ENCODE results near the gene TMEM81. TPM values are rescaled to one million over a fixed set of nuclear protein-coding genes. Genes with fewer than 3 reads are reported as not detected.

The TMEM81 gene
- total and polyA plus RNA-seq, 10 of the 15 experiments (the other 5 are each of a cell fraction or from before 2014, with no cell fraction given): 0.62 to 2.2 (median 1.1) TPM

GRCh38 chr1:205042911-205043806 lies 41.1 kb downstream of the TMEM81 start, which contains the start of gene CNTN2:
Gene CNTN2 (plus strand): TSS chr1:205043212. CDS start chr1:205053186, 9,974 bp downstream.
- H3K79me2 ChIP-seq (ENCODE audit: control insufficient read depth, insufficient read depth, low read length): no peaks in the 10 kb centered on the region
- H3K9ac ChIP-seq (ENCODE audit: control insufficient read depth, insufficient read depth, low read length): no peak within 1 kb of the TSS
- BruUV-seq (replicated peaks): no TSS peak
- SMC1A ChIA-PET (ENCODE audit: uncharacterized antibody, unreplicated experiment): no interaction called here
- in situ Hi-C loops (cut with MboI): no loop called here
- H3K36me3 ChIP-seq (ENCODE audit: control insufficient read depth in 2 of 2, insufficient read depth in 2 of 2, low read length in 1 of 2): no peaks in the 10 kb centered on the region
- ATAC-seq (no peak), FAIRE-seq (no peak), DNase-seq (ENCODE audit: low read depth, low spot score) (no peak)
- POLR2A ChIA-PET: interaction anchor here (0.5 kb wide), 1 partner anchor 51 kb away, joined by 3 read pairs; no protein-coding TSS in a partner anchor
- no peak within 1 kb of the TSS for H3K27ac ChIP-seq (ENCODE audit: control insufficient read depth, insufficient read depth)
- peaks cover 0 to 15% of the 10 kb centered on the region in 2 experiments for H3K27me3 ChIP-seq (replicated peaks in 1 of 2; ENCODE audit: control insufficient read depth in 2 of 2, insufficient read depth in 2 of 2, low read length in 1 of 2)
- no peaks in the 10 kb centered on the region for H3K4me1 ChIP-seq (ENCODE audit: control insufficient read depth, insufficient read depth, low read length)
- no peaks in the 10 kb centered on the region for H3K9me3 ChIP-seq (replicated peaks; ENCODE audit: control insufficient read depth, insufficient read depth, low read length)
- RAD21 ChIA-PET (ENCODE audit: unreplicated experiment): no interaction called here
- no peak within 1 kb of the TSS for H2AFZ ChIP-seq (ENCODE audit: control insufficient read depth, low read depth, low read length)
- CTCF ChIA-PET: interaction anchor here (2.6 kb wide), 1 partner anchor 18 kb away, joined by 12 read pairs; no protein-coding TSS in a partner anchor
- no peak within 1 kb of the TSS for H3K4me3 ChIP-seq
- no peaks in the 10 kb centered on the region for H4K20me1 ChIP-seq (ENCODE audit: control insufficient read depth, insufficient read depth)
- H3K4me2 ChIP-seq (ENCODE audit: control insufficient read depth, insufficient read depth): no peak within 1 kb of the TSS
- intact Hi-C loops (cut with micrococcal nuclease; ENCODE audit: unreplicated experiment): no loop called here
- WGBS (ENCODE audit: insufficient coverage, insufficient replicate concordance, low lambda C conversion rate, missing lambda C conversion rate): 30% methylated on average over 21 of the region's 53 CpGs
- no peak for TF ChIP-seq NRF1 (conservative IDR thresholded peaks at IDR 0.05; ENCODE audit: low read depth, low read length)
- TF ChIP-seq KLF5 (IDR thresholded peaks at IDR 0.05; ENCODE audit: partially characterized antibody): no peak
- no peak for TF ChIP-seq TAF1 (IDR thresholded peaks at IDR 0.05; ENCODE audit: borderline replicate concordance, low read depth, low read length)
- no peak for TF ChIP-seq BCL3 (IDR thresholded peaks at IDR 0.05; ENCODE audit: borderline replicate concordance, insufficient read depth, low read depth, low read length, poor library complexity, severe bottlenecking)
- TF ChIP-seq MEF2B (IDR thresholded peaks at IDR 0.05; ENCODE audit: partially characterized antibody, poor library complexity, severe bottlenecking): no peak
- TF ChIP-seq EGR1 (IDR thresholded peaks at IDR 0.05; ENCODE audit: borderline replicate concordance in 1 of 2, low read depth in 2 of 2, low read length in 2 of 2): no peak
- TF ChIP-seq PAX8 (IDR thresholded peaks at IDR 0.05): no peak
- no peak for TF ChIP-seq E2F8 (IDR thresholded peaks at IDR 0.05; ENCODE audit: low read depth, partially characterized antibody)
- no peak for TF ChIP-seq CBX3 (IDR thresholded peaks at IDR 0.05; ENCODE audit: borderline replicate concordance, low read depth)
- TF ChIP-seq PRDM15 (CRISPR knock-in tag; IDR thresholded peaks at IDR 0.05): no peak
- TF ChIP-seq ZNF622 (IDR thresholded peaks at IDR 0.05): no peak
- no peak for TF ChIP-seq CEBPB (IDR thresholded peaks at IDR 0.05; ENCODE audit: borderline replicate concordance in 1 of 2, low read depth in 2 of 2, low read length in 2 of 2)
- no peak for TF ChIP-seq JUND (IDR thresholded peaks at IDR 0.05; ENCODE audit: low read depth, low read length)

Data from GM12878 (cell line).